ENCODE data around the gene NDUFS6.
"Not testable (repeated sequence)": the region's sequence is repeated elsewhere in the genome, so short reads cannot be mapped to it uniquely, and the experiment has no call there.

NDUFS6 gene

DNA sequence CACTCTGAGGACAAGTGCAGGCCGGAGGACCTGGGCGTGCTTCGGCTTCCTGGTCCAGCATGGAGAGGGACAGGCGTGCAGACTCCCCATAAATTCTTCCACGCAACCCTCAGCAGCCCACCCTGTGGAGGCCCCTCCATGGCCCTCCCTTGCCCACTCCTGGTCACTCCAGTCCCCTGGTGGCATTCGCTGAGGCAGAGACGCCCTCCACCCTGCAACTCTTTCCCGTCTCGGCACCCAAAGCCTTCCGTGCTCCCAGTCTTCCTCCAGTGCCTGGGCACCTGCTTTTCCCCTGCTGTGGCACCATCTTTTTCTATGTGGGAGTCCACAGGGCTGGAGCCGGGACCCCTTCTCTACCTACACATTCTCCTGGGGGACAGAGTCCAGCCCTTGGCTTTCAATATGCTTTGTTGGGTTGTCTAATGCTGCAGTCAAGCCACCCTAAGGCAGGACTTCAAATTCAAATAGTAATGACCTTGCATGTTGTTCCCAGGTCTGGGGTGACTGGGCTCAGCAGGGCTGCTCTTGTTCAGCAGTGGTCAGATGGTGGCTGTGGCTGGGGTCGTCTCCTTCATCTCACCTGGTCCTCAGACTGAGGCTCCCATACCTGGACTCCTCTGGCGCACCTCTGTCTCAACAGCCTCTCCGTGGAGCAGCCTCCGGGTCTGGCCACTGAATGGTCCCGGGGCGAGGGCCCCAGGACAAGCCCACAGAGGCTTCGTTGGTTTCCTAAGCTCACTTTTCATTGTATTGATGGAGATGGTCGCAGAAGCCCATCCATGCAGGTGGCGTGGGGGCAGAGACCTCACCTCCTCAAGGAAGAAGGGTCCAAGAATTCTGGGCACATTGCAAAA lies 16.8 kb upstream of the NDUFS6 start:
- DNase-seq, result no peak

DNA sequence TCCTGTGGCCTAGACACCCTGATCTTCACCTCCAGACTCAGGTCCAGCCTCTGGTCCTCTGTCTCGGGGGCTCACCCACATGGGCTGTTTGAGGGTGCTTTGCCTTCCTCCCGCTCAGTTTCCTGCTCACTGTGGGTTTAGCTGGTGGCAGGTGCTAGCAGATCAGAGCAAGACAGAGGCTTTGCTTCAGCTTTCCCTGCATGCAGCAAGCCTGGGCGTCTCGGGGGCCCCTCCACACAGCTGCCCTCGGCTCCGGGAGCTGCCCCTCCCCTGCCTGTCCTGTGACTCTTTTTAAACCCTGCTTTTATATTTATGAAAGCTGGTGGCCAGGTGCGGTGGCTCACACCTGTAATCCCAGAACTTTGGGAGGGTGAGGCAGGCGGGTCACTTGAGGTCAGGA lies 16.1 kb upstream of the NDUFS6 start:
- DNase-seq, result no peak

DNA sequence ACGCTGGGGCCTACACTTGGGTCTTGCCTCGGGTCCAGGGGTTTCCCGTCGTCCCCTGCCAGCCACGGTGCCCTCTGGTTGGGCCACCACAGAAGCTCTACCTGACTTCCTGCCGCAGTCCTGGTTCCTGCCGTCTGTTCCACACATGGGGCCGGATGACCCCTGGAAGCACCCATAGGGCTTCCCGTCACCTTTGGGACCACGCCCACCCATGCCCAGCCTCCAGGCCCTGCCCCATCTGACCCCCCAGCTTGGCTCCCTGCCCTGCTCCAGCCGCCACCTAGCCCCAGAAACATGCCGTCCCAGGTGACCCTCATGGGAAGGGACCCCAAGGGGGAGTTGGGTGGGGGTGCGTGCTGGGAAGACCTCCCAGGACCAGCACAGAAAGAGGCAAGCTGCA lies 15.2 kb upstream of the NDUFS6 start:
- no peak for DNase-seq

DNA sequence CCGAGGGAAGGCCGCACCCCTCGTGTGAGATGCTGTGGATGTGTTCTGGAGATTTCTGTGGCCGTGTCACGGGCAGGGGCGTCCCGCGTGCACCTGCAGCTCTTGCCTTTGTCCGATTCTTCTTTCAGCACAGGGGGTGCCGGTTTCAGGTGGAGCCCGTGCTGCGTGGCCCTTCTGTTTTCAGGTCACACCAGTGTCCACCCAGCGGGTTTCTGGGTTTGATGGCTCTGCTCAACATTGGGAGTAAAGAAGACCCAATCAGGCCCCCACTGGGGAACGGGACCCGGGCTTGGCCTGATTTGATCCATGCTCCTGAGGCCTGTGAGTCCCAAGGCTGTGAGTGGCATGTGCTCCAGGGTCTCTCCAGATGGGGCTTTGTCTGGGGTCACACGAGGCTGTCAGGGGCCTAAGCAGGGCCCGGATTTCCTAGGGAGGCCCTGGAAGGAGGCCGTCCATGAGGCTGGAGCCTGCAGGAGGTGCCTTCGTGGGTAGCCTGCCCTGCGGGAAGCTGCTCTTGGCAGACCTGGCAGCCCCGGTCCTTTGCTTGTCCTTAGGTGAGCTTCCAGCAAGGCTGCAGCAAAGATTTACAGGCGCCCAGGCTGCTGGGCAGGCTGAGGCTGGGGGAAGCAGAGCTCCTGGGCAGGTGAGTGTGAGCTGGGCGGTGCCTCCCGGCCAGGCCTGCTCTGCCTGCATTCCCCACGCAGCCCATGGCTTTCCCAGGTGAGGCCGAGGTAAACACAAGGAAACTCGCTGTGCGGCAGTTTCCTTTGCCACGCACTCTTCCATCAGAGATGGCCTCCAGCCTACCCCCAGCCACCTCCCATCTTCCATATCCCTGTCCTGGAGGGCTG lies 14.4 kb upstream of the NDUFS6 start:
- no peak for DNase-seq

GRCh38 chr5:1787472-1788047 lies 13.6 kb upstream of the NDUFS6 start:
- DNase-seq, result no peak

DNA sequence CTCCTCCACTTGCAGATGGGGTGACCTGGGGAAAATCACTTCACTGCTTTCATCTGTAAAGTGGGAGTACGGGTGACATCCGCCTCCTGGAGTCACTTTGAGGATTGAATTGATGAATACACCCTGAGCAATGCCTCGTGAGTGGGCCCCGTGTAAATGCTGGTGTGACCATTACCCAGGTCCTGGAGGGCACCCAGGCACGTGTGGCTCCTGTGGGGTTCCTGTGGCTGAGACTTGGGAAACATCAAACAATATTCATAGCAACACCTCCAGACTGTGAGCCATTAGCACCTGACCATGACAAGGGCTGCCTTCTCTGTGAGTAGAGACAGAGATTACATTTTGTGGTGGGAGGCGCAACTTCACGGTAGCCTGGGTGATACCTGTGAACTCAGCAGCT lies 13.0 kb upstream of the NDUFS6 start:
- DNase-seq, result no peak

DNA sequence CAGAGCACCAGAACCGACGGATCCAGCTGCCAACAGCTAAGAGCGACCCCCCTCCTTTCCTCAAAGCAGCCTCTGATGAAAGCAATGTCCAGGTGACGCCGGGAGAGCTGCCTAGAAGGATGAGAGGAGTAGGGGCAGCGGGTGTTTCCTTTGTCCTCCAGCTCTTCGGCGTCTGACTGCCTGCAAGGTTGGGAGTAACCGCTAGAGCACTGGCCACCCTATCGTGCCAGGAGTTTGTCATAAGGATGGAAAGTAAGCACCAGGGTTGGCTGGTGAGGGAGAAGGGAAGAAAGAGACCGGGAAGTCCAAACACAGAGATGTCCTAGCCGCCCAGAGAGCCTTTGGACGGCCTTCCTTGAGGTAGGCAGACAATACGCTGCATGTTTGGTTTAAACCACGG lies 12.4 kb upstream of the NDUFS6 start:
- no peak for DNase-seq

DNA sequence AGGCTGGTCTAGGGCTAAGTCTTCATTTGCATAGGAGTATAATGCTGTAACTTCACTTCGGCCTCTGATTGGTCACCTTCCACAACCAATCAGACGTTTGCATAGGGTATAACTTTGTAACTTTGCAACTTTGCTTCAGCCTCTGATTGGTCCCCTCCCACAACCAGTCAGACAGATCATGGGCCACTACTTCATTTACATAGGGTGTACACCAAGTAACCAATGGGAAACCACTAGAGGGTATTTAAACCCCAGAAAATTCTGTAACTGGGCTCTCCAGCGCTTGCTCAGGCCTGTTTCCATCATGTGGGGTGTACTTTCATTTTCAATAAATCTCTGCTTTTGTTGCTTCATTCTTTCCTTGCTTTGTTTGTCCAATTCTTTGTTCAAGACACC lies 11.8 kb upstream of the NDUFS6 start:
- DNase-seq, result peak in 1 of 2 experiments; percentile 21

DNA sequence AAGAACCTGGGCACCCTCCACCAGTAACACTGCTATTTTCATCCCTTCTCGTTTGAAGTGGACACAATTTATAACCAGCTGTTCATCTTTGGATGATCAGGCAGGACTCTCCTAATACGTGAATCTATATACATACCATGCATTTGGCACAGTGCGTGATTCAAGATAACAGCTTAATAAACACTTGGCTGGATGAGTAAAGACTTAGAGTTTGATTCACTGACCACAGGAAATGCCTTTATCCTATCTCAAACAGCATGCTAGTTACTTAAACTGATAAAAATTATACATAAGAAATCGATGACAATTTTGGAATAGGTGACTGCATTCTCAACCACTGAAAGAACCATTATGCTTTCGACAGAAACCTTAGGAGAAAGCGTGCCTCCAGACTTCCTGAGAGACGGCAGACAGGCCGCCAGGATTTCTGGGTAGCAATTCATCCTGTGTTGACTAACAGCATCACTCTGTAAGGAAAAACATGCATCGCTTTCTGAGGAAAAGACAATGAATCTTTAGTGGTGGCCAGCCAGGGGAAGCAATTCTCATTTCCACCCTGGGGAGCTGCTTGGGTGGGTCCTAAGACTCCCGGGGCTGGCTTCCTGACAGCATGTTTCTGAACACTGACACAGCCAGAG lies 11.3 kb upstream of the NDUFS6 start:
- DNase-seq, result no peak

DNA sequence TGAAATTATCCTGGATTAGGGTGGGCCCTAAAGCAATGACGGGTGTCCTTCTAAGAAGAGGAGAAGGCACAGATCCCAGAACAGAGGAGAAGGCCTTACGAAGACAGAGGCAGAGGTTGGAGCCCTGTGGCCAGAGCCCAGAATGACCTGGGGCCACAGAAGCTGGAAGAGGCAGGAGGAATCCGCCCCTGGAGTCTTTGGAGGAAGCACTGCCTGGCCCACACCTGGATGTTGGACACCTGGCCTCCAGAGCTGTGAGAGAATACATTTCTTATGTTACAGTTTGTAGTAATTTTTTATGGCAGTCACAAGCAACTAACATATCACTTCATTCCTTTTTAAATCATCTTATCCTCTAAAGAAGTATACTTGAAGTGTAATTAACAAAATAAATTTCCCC lies 10.0 kb upstream of the NDUFS6 start:
- DNase-seq, result no peak

DNA sequence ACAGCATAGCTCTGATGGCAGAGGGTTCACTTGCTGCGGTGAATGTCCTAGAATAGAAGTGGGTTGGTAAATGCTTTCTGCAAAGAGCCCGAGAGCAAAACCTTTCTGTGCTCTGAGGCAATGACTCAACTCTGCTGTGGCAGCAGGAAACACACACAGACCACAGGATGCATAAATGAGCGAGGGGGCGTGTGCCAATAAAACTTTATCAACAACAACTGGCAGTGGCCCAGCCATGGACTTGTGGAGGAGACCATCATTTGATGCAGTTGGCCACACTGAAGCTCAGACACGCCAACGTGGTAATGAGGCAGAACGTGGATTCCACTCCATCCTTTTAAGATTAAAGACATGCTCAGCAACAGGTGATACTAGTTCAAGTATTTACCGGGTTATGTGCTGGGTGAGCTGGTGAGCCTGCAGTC lies 8.4 kb upstream of the NDUFS6 start:
- DNase-seq, result peak; percentile 67 to 80

DNA sequence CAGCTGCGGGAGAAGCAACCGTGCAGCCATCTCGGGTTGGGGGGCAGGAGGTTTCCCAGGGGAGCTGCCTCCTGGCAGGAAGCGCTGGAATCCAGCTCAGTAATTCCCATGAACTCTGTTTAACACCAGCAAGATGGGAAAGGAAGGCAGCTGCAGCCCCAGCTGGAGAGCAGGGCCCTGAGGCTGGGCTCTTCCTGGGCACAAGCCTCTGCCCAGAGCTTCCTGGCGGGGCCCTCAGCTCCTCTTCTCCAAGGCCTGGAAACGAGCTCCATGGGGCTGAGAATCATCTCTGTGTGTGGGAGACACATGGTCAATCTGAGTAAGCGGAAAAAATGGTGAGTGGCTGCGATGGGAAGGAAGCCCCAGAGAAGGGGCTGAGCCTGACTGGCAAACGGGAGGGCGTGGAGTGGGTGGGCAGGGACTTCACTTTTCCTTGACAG lies 7.9 kb upstream of the NDUFS6 start:
- peak; percentile 56 to 70 for DNase-seq

GRCh38 chr5:1793966-1794900 lies 7.0 kb upstream of the NDUFS6 start:
- no peak for DNase-seq

- DNase-seq, result no peak
These were observed 6.3 kb upstream of the NDUFS6 start for GRCh38 chr5:1794901-1795290.

DNA sequence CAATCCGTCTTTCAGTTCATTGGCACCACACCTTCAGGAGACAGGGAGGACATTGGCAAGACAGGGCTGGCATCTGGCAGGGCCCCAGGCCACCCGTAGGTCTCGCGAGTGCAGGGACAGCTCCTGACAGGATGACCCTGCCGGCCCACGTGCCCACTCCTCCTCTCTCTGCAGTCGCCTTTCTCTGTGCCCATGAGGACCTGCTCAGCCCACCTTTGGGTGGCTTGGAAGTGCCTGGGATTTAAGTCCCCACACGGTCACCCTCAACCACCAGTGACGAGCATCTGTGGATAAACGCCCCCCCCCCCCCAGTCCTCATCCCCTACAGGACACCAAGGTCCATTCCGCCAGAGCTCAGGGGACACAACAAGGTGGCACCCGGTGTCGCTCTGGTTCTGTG lies 5.7 kb upstream of the NDUFS6 start:
- no peak for DNase-seq

DNA sequence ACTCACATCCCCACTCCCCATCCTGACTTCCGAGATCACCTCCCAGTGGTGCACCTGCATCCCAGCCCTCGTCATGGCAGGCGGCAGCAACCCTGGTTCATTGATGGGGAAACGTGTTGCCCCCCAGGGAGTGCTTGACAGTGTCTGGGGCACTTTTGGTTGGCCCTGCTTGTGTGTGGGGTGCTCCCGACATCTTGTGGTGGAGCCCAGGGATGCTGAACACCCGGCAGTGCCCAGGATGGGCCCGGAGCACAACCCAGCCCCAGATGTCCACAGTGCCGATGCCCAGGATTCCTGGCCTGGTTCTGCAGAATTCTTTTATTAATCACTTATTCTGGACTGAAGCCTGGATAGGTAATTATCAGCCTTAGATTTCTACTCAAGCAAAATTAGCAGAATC lies 5.3 kb upstream of the NDUFS6 start:
- DNase-seq, result no peak

GRCh38 chr5:1796371-1797102 lies 4.7 kb upstream of the NDUFS6 start:
- DNase-seq, result no peak

DNA sequence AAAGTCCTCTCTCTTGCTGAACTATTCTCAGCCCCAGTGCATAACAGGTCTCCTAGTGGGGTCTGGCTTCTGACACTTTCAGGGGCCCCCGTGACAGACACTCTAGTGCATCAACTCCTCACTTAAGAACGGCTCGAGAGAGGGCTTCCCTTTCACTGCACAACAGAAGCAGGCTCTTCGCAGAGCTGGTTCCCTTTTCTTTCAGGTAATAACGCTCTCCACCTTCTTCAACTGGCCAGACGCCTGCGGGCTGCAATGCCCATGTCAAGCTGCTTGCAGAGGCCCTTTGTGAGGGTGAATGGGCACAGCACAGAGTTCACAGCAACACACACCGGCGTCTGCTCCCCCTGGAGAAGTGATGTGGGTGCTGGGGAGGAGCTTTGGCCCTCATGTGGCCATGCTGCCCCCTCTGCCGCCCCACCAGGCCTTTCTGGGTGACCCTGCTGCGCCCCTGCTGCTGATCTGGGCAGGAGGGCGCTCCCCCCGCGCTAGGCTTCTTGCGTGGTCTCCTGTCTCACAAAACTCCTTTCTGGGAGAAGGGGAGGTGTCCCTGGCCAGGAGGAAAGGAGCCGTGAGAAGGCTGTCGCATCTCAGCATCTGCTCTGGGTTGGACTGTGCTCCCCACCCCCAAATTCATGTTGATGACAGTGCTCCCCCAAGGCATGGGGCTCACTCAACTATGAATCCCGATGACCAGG lies 4.0 kb upstream of the NDUFS6 start:
- no peak for DNase-seq

DNA sequence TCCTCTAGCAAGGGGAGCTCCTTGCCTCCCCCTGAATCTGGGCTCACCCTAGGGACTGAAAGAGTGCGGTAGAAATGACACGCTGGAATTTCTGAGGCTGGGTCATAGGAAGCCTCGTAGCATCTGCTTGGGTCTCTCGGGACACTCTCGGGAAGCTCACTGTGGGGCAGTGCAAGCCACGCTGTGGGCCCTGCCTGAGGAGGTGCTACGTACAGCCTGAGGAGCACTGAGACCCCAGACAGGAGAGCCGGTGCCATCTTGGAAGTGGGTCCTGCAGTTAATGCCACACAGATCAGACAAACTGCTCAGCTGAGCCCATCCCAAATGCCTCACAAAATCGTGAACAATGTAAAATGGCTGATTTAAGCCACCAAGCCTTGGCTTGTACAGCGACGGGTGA lies 3.4 kb upstream of the NDUFS6 start:
- DNase-seq, result no peak

- not testable (repeated sequence) for DNase-seq
These were observed 2.6 kb upstream of the NDUFS6 start for GRCh38 chr5:1798589-1798988.
